Measurements from ENCODE around the gene NINL.

Gene NINL

GRCh38 chr20:25539742-25540672 is 45.3 kb downstream of the NINL start:
- DNase-seq (ENCODE audit: low read depth, low spot score), result no peak
- H3K4me3 ChIP-seq (ENCODE audit: low read length), result no peak overlapping the region

GRCh38 chr20:25538838-25539665 is 46.3 kb downstream of the NINL start:
- no peak overlapping the region for H3K4me3 ChIP-seq (ENCODE audit: low read length)
- DNase-seq (ENCODE audit: low read depth, low spot score), result no peak

GRCh38 chr20:25537890-25538289 is 47.4 kb downstream of the NINL start:
- no peak overlapping the region for H3K4me3 ChIP-seq (ENCODE audit: low read length)
- no peak for DNase-seq (ENCODE audit: low read depth, low spot score)

- no peak for DNase-seq (ENCODE audit: low read depth, low spot score)
- H3K4me3 ChIP-seq (ENCODE audit: low read length), result no peak overlapping the region
Measured at GRCh38 chr20:25535762-25536161, 49.6 kb downstream of the NINL start.

- no peak for DNase-seq (ENCODE audit: low read depth, low spot score)
- H3K4me3 ChIP-seq (ENCODE audit: low read length), result no peak overlapping the region
Measured at GRCh38 chr20:25534845-25535244, 50.5 kb downstream of the NINL start.

GRCh38 chr20:25533920-25534700 is 51.2 kb downstream of the NINL start:
- DNase-seq (ENCODE audit: low read depth, low spot score), result peak; percentile 27
- H3K4me3 ChIP-seq (ENCODE audit: low read length), result no peak overlapping the region

GRCh38 chr20:25532971-25533391 is 52.4 kb downstream of the NINL start:
- no peak overlapping the region for H3K4me3 ChIP-seq (ENCODE audit: low read length)
- no peak for DNase-seq (ENCODE audit: low read depth, low spot score)

- no peak for DNase-seq (ENCODE audit: low read depth, low spot score)
- no peak overlapping the region for H3K4me3 ChIP-seq (ENCODE audit: low read length)
Measured at GRCh38 chr20:25532015-25532751, 53.1 kb downstream of the NINL start.

GRCh38 chr20:25529295-25529951 is 55.9 kb downstream of the NINL start:
- DNase-seq (ENCODE audit: low read depth, low spot score), result no peak

GRCh38 chr20:25527949-25528348 is 57.4 kb downstream of the NINL start:
- H3K4me3 ChIP-seq (ENCODE audit: low read length), result no peak overlapping the region
- DNase-seq (ENCODE audit: low read depth, low spot score), result no peak

More at GRCh38 chr20:25529295-25529951, 55.9 kb downstream of the NINL start:
- no peak overlapping the region for H3K4me3 ChIP-seq (ENCODE audit: low read length)

- H3K4me3 ChIP-seq (ENCODE audit: low read length), result no peak overlapping the region
Measured at GRCh38 chr20:25526446-25526845, 58.9 kb downstream of the NINL start.

GRCh38 chr20:25525867-25526266 is 59.5 kb downstream of the NINL start:
- no peak overlapping the region for H3K4me3 ChIP-seq (ENCODE audit: low read length)
- no peak for DNase-seq (ENCODE audit: low read depth, low spot score)

More at GRCh38 chr20:25526446-25526845, 58.9 kb downstream of the NINL start:
- DNase-seq (ENCODE audit: low read depth, low spot score), result no peak

- DNase-seq (ENCODE audit: low read depth, low spot score), result no peak
- no peak overlapping the region for H3K4me3 ChIP-seq (ENCODE audit: low read length)
Measured at GRCh38 chr20:25525295-25525694, 60.0 kb downstream of the NINL start.

GRCh38 chr20:25521382-25521781 is 63.9 kb downstream of the NINL start:
- H3K4me3 ChIP-seq (ENCODE audit: low read length), result no peak overlapping the region
- no peak for DNase-seq (ENCODE audit: low read depth, low spot score)

- no peak for DNase-seq (ENCODE audit: low read depth, low spot score)
- H3K4me3 ChIP-seq (ENCODE audit: low read length), result no peak overlapping the region
Measured at GRCh38 chr20:25517124-25517523, 68.2 kb downstream of the NINL start.

GRCh38 chr20:25514747-25515340 is 70.5 kb downstream of the NINL start:
- no peak overlapping the region for H3K4me3 ChIP-seq (ENCODE audit: low read length)
- DNase-seq (ENCODE audit: low read depth, low spot score), result no peak

GRCh38 chr20:25514195-25514594 is 71.1 kb downstream of the NINL start:
- DNase-seq (ENCODE audit: low read depth, low spot score), result no peak
- no peak overlapping the region for H3K4me3 ChIP-seq (ENCODE audit: low read length)

GRCh38 chr20:25512709-25513108 is 72.6 kb downstream of the NINL start:
- no peak overlapping the region for H3K4me3 ChIP-seq (ENCODE audit: low read length)
- no peak for DNase-seq (ENCODE audit: low read depth, low spot score)
